K562 (cell line): Measurements from ENCODE around the gene TMC8. TPM values are rescaled to one million over a fixed set of nuclear protein-coding genes. Genes with fewer than 3 reads are reported as not detected.

Experiments used
- ARID2 ChIP-seq: fragments of 450-650 bp; IDR thresholded peaks from 2 replicates; pipeline ENCODE4 v1.6.1; 2017; ENCODE audit warnings: antibody characterized with exemption, mild to moderate bottlenecking
- ARNT ChIP-seq, 2 experiments: fragments of 450-650 bp; IDR thresholded peaks; 2 replicates each; pipeline ENCODE4 v1.6.1; 2016; ENCODE audit warnings: mild to moderate bottlenecking in 1 of 2
- CBX2 ChIP-seq: fragments of 200-600 bp; sonication (generic); IDR thresholded peaks from one replicate; pipeline ENCODE4 v1.6.1; 2012; ENCODE audit warnings: mild to moderate bottlenecking, low read length, inconsistent platforms; ENCODE audit not compliant: insufficient read depth, poor library complexity, severe bottlenecking
- MCM2 ChIP-seq: fragments of 450-650 bp; IDR thresholded peaks from 2 replicates; pipeline ENCODE4 v1.6.1; 2017; ENCODE audit warnings: low read depth, mild to moderate bottlenecking
- NCOA2 ChIP-seq, 2 experiments: fragments of 450-650 bp; IDR thresholded peaks; 2 replicates each; pipeline ENCODE4 v1.6.1; 2018; ENCODE audit warnings: mild to moderate bottlenecking in 2 of 2, moderate library complexity in 1 of 2; ENCODE audit not compliant: partially characterized antibody in 2 of 2
- NFE2 ChIP-seq: IDR thresholded peaks from 2 replicates; pipeline ENCODE4 v1.6.1; 2014; ENCODE audit warnings: antibody characterized with exemption, low read depth
- OTX1 ChIP-seq: fragments of 450-650 bp; formaldehyde crosslinking; IDR thresholded peaks from 2 replicates; pipeline ENCODE4 v1.4.0; 2022; ENCODE audit warnings: mild to moderate bottlenecking
- PCBP1 ChIP-seq: fragments of 200-400 bp; formaldehyde crosslinking; IDR thresholded peaks from 2 replicates; pipeline ENCODE4 v1.6.1; 2018; ENCODE audit warnings: mild to moderate bottlenecking, low read depth, low read length; ENCODE audit not compliant: poor library complexity, severe bottlenecking
- PHB2 ChIP-seq: fragments of 450-650 bp; IDR thresholded peaks from 2 replicates; pipeline ENCODE4 v1.6.1; 2017; ENCODE audit warnings: low read depth
- RBM22 ChIP-seq: fragments of 200-400 bp; formaldehyde crosslinking; IDR thresholded peaks from 2 replicates; pipeline ENCODE4 v1.6.1; 2018; ENCODE audit warnings: low read length, low read depth; ENCODE audit not compliant: poor library complexity, severe bottlenecking
- RFX7 ChIP-seq: fragments of 250-450 bp; sonication (Bioruptor Pico); IDR thresholded peaks from 2 replicates; pipeline ENCODE4 v1.5.1; 2021; ENCODE audit warnings: mild to moderate bottlenecking
- SMAD4 ChIP-seq: fragments of 250-450 bp; sonication (Bioruptor Pico); conservative IDR thresholded peaks from 2 replicates; pipeline ENCODE4 v1.8.0; 2021; ENCODE audit warnings: inconsistent platforms, mild to moderate bottlenecking, moderate library complexity
- SRSF3 ChIP-seq: fragments of 200-400 bp; formaldehyde crosslinking; IDR thresholded peaks from 2 replicates; pipeline ENCODE4 v1.6.1; 2016; ENCODE audit warnings: mild to moderate bottlenecking, low read length, moderate library complexity; ENCODE audit not compliant: insufficient read depth
- THRAP3 ChIP-seq: fragments of 450-650 bp; IDR thresholded peaks from 2 replicates; pipeline ENCODE4 v1.6.1; 2016; ENCODE audit warnings: mild to moderate bottlenecking, inconsistent platforms, borderline replicate concordance
- polyA plus RNA-seq, 8 experiments: library from polyadenylated mRNA; depleted of rRNA in 4 of 8; stranded (reverse) in 5 of 8; unstranded in 3 of 8; fragments of >200 nt; fragmentation: Nextera tagmentation in 2 of 8; fragmentation: Illumina TruSeq in 1 of 8; extraction: Ambion mirVana in 2 of 8; extraction: Trizol in 1 of 8; gene quantifications; 2 replicates each; pipeline versions ENCODE4 v1.2.1 to v1.2.3, GENCODE V29; 2011 to 2014; ENCODE audit warnings: inconsistent platforms in 1 of 8, missing spikeins in 1 of 8
- total RNA-seq, 7 experiments: library from RNA; depleted of rRNA in 6 of 7; stranded (reverse); fragments of >200 nt in 6 of 7; fragmentation: Illumina TruSeq in 2 of 7; extraction: Trizol in 2 of 7; gene quantifications; 2 replicates each; pipeline versions ENCODE4 v1.2.1 to v1.2.3, GENCODE V29; 2011 to 2021; ENCODE audit warnings: low replicate concordance in 1 of 7
- TF ChIP-seq, protein P1 (sequence below): fragments of 250-450 bp; sonication (Bioruptor Pico); IDR thresholded peaks from 2 replicates; pipeline ENCODE4 v1.8.0; 2022; ENCODE audit warnings: inconsistent platforms
- TF ChIP-seq, protein P2 (sequence below): fragments of 450-650 bp; IDR thresholded peaks from 2 replicates; pipeline ENCODE4 v1.7.1; 2018; ENCODE audit warnings: mild to moderate bottlenecking, low read depth; ENCODE audit not compliant: partially characterized antibody
- TF ChIP-seq, protein P3 (sequence below): fragments of 450-650 bp; formaldehyde crosslinking; IDR thresholded peaks from 2 replicates; pipeline ENCODE4 v1.4.0; 2022; ENCODE audit warnings: missing genetic modification characterization
- TF ChIP-seq, protein P4 (sequence below): IDR thresholded peaks from 2 replicates; pipeline ENCODE4 v1.6.1; 2016; ENCODE audit warnings: missing genetic modification characterization, missing compliant biosample characterization

Gene TMC8
- total and polyA plus RNA-seq, 9 of the 15 experiments (the other 6 are each of a cell fraction or from before 2014, with no cell fraction given), result 0.13 to 10.9 (median 2.8) TPM

DNA sequence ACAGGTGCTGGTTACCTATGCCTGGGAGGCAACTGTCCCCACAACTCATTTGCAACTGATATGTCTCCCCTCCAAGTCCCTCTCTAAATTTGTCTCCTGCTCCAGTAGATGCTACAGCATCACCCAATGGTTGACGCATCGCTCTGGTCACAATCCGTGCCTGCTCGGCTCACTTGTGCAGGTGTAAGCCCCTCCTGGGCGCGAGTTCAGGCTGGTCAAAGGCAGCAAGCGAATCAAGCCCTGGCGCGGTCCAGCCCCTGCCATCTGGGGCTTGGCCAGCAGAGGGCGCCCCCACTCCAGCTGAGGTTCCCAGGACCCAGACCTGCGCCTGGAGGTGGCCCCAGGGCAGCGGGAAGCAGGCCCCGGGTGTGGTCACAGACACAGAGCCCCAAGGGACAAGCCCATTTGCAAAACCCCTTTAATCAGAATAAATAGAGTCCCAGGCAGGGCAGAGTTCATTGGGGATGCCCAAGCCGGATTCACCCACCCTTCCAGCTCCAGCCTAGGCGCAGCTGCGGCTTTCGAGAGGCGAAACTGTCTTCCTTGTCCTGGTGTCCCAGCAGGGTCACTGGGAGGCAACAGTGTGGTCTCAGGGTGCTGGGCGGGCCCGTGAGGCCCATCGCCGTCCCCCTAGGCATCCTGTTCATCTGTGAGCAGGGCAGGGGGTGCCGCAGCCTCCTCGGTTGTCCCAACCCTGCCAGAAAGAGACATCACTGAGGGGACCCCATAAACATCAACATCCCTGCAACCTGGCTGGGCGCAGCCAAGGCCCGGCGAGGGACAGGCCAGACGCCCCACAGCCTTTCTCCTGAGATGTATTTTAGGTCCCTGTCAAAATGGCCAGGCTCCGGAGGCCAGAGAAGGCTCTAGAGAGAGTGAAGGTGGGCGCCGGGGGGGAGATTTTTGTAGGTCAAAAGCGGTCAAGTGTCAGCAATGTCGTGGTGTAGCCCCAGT lies 17.8 kb upstream of the TMC8 start (continued):
- TF ChIP-seq CBX2 (no peak), THRAP3 (no peak), ARNT (IDR thresholded peaks at IDR 0.05) (no peak), PCBP1 (no peak), OTX1 (CRISPR knock-in tag) (peak; percentile 2; the same call in 1 of the 2 replicates), PHB2 (no peak), SMAD4 (CRISPR knock-in tag) (peak; percentile 30; the same call in 1 of the 2 replicates), NFE2 (no peak), SRSF3 (no peak), RBM22 (peak; percentile 13), RFX7 (CRISPR knock-in tag) (0 out of 2 replicates have a peak, but pooled peaks have one; percentile 69), NCOA2 (IDR thresholded peaks at IDR 0.05; ENCODE audit: partially characterized antibody in 2 of 2) (no peak), MCM2 (no peak), ARID2 (peak; percentile 72; the same call in 1 of the 2 replicates)
- TF ChIP-seq, protein P1, sequence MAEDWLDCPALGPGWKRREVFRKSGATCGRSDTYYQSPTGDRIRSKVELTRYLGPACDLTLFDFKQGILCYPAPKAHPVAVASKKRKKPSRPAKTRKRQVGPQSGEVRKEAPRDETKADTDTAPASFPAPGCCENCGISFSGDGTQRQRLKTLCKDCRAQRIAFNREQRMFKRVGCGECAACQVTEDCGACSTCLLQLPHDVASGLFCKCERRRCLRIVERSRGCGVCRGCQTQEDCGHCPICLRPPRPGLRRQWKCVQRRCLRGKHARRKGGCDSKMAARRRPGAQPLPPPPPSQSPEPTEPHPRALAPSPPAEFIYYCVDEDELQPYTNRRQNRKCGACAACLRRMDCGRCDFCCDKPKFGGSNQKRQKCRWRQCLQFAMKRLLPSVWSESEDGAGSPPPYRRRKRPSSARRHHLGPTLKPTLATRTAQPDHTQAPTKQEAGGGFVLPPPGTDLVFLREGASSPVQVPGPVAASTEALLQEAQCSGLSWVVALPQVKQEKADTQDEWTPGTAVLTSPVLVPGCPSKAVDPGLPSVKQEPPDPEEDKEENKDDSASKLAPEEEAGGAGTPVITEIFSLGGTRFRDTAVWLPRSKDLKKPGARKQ (CRISPR knock-in tag), result peak; percentile 66; the same call in 1 of the 2 replicates
- TF ChIP-seq, protein P2, sequence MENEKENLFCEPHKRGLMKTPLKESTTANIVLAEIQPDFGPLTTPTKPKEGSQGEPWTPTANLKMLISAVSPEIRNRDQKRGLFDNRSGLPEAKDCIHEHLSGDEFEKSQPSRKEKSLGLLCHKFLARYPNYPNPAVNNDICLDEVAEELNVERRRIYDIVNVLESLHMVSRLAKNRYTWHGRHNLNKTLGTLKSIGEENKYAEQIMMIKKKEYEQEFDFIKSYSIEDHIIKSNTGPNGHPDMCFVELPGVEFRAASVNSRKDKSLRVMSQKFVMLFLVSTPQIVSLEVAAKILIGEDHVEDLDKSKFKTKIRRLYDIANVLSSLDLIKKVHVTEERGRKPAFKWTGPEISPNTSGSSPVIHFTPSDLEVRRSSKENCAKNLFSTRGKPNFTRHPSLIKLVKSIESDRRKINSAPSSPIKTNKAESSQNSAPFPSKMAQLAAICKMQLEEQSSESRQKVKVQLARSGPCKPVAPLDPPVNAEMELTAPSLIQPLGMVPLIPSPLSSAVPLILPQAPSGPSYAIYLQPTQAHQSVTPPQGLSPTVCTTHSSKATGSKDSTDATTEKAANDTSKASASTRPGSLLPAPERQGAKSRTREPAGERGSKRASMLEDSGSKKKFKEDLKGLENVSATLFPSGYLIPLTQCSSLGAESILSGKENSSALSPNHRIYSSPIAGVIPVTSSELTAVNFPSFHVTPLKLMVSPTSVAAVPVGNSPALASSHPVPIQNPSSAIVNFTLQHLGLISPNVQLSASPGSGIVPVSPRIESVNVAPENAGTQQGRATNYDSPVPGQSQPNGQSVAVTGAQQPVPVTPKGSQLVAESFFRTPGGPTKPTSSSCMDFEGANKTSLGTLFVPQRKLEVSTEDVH, result no peak
- TF ChIP-seq, protein P3, sequence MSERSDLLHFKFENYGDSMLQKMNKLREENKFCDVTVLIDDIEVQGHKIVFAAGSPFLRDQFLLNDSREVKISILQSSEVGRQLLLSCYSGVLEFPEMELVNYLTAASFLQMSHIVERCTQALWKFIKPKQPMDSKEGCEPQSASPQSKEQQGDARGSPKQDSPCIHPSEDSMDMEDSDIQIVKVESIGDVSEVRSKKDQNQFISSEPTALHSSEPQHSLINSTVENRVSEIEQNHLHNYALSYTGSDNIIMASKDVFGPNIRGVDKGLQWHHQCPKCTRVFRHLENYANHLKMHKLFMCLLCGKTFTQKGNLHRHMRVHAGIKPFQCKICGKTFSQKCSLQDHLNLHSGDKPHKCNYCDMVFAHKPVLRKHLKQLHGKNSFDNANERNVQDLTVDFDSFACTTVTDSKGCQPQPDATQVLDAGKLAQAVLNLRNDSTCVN (CRISPR knock-in tag), result no peak
- TF ChIP-seq, protein P4, sequence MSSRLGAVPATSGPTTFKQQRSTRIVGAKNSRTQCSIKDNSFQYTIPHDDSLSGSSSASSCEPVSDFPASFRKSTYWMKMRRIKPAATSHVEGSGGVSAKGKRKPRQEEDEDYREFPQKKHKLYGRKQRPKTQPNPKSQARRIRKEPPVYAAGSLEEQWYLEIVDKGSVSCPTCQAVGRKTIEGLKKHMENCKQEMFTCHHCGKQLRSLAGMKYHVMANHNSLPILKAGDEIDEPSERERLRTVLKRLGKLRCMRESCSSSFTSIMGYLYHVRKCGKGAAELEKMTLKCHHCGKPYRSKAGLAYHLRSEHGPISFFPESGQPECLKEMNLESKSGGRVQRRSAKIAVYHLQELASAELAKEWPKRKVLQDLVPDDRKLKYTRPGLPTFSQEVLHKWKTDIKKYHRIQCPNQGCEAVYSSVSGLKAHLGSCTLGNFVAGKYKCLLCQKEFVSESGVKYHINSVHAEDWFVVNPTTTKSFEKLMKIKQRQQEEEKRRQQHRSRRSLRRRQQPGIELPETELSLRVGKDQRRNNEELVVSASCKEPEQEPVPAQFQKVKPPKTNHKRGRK (tag), result no peak
